HepG2 (cell line): Measurements from ENCODE around the gene FBXW8. TPM values are rescaled to one million over a fixed set of nuclear protein-coding genes. Genes with fewer than 3 reads are reported as not detected.

Experiments used
- ATAC-seq: fragments of 200-7000 bp; cut with Tn5 transposase; 3 replicates; pipeline ENCODE4 v1.9.1; 2020; ENCODE audit warnings: mild to moderate bottlenecking, moderate library complexity
- BruUV-seq: library from RNA; stranded (reverse); fragments of 400-500 nt; replicated peaks from 2 replicates; lab custom pipeline; 2021; lab: Mats Ljungman, UMichigan
- CTCF ChIA-PET: fragments of 300-600 bp; formaldehyde crosslinking; extraction: SDS; loops from one replicate; lab custom pipeline; 2021; ENCODE audit warnings: low total read pairs, inconsistent platforms, low intra/inter-chr PET ratio; lab: Yijun Ruan, JAX
- POLR2A ChIA-PET: fragments of 350-600 bp; sonication (Branson Sonifier 250); formaldehyde crosslinking; loops from one replicate; lab custom pipeline; 2020; ENCODE audit warnings: antibody characterized with exemption, inconsistent platforms; lab: Yijun Ruan, JAX
- DNase-seq: peaks from one replicate; pipeline ENCODE4 v3.0.0-alpha.2; 2015; ENCODE audit warnings: low spot score
- FAIRE-seq: peaks from 3 replicates; lab custom pipeline; 2011; peaks lifted over from hg19 to GRCh38; lab: Jason Lieb, UNC
- H2AFZ ChIP-seq: one replicate; pipeline ENCODE4 v1.6.1; 2011; ENCODE audit warnings: low read length, inconsistent platforms
- H3K27ac ChIP-seq: fragments of 300-600 bp; 3 replicates; pipeline ENCODE4 v1.8.0; 2011; ENCODE audit warnings: mixed run types, mild to moderate bottlenecking, mixed read lengths, low read length, inconsistent platforms; ENCODE audit not compliant: insufficient read depth; ENCODE audit errors: extremely low read length
- H3K27me3 ChIP-seq, 2 experiments: fragments of 200-600 bp in 1 of 2; 2 replicates in 1 of 2; 3 replicates in 1 of 2; pipeline versions ENCODE4 v1.6.0 to v1.8.0; 2011; ENCODE audit warnings: low read length in 2 of 2, mild to moderate bottlenecking in 2 of 2, moderate library complexity in 2 of 2, inconsistent platforms in 1 of 2; ENCODE audit not compliant: insufficient read depth in 2 of 2, control insufficient read depth in 1 of 2
- H3K36me3 ChIP-seq, 2 experiments: fragments of 200-600 bp in 1 of 2; replicated peaks in 1 of 2; 2 replicates in 1 of 2; 3 replicates in 1 of 2; pipeline versions ENCODE4 v1.5.1 to v1.8.0; 2011; ENCODE audit warnings: low read length in 2 of 2, inconsistent platforms in 1 of 2; ENCODE audit not compliant: insufficient read depth in 2 of 2, control insufficient read depth in 1 of 2
- H3K4me1 ChIP-seq: 2 replicates; pipeline ENCODE4 v1.5.1; 2012; ENCODE audit warnings: low read length, inconsistent platforms; ENCODE audit not compliant: insufficient read depth
- H3K4me2 ChIP-seq: 2 replicates; pipeline ENCODE4 v1.6.0; 2011; ENCODE audit warnings: low read depth, low read length, inconsistent platforms
- H3K4me3 ChIP-seq, 3 experiments: fragments of 200-600 bp in 1 of 3; sonication (generic), shearing (Covaris generic) in 1 of 3; replicated peaks in 1 of 3; 2 replicates each; pipeline ENCODE4 v1.5.1; 2011 to 2016; ENCODE audit warnings: low read length in 3 of 3, inconsistent platforms in 2 of 3, low read depth in 2 of 3, mild to moderate bottlenecking in 2 of 3, control low read depth in 1 of 3, mixed read lengths in 1 of 3; ENCODE audit not compliant: insufficient read depth in 1 of 3
- H3K79me2 ChIP-seq: one replicate; pipeline ENCODE4 v1.6.1; 2011; ENCODE audit warnings: low read length, inconsistent platforms; ENCODE audit not compliant: insufficient read depth
- H3K9ac ChIP-seq: 2 replicates; pipeline ENCODE4 v1.6.0; 2011; ENCODE audit warnings: mild to moderate bottlenecking, low read depth, low read length, inconsistent platforms; ENCODE audit not compliant: insufficient read depth
- H3K9me3 ChIP-seq: 2 replicates; pipeline ENCODE4 v1.5.1; 2012; ENCODE audit warnings: mild to moderate bottlenecking, low read length
- H4K20me1 ChIP-seq: 2 replicates; pipeline ENCODE4 v1.6.0; 2011; ENCODE audit warnings: inconsistent platforms, mild to moderate bottlenecking, low read length, moderate library complexity; ENCODE audit not compliant: insufficient read depth
- KDM4B ChIP-seq: sonication (generic); formaldehyde crosslinking; IDR thresholded peaks from 2 replicates; pipeline ENCODE4 v1.4.0; 2020; ENCODE audit warnings: missing genetic modification reagents
- KMT2A ChIP-seq: sonication (generic); formaldehyde crosslinking; IDR thresholded peaks from 2 replicates; pipeline ENCODE4 v1.4.0; 2020; ENCODE audit warnings: missing genetic modification reagents
- MEF2D ChIP-seq: sonication (generic); formaldehyde crosslinking; IDR thresholded peaks from 2 replicates; pipeline ENCODE4 v1.5.1; 2020; ENCODE audit warnings: mild to moderate bottlenecking, missing genetic modification reagents
- RXRA ChIP-seq: sonication (generic); formaldehyde crosslinking; IDR thresholded peaks from 2 replicates; pipeline ENCODE4 v1.5.1; 2020; ENCODE audit warnings: missing genetic modification reagents
- WGBS: methylation state at CpG from one replicate; pipeline ENCODE4 v1.1.6; 2017; ENCODE audit warnings: low lambda C conversion rate; 5-methylcytosine and 5-hydroxymethylcytosine counted together
- in situ Hi-C: cut with HindIII; loops from 2 replicates; pipeline ENCODE4 v1.10.0; 2017; ENCODE audit warnings: low pct_unique_long_range_greater_than_20kb; ENCODE audit not compliant: extremely low pct_ligation_motif_present
- intact Hi-C: fragments of 100-400 bp; cut with micrococcal nuclease; formaldehyde crosslinking; loops from one replicate; pipeline ENCODE4 v1.10.0; 2022; ENCODE audit not compliant: unreplicated experiment
- polyA plus RNA-seq, 8 experiments: library from polyadenylated mRNA; depleted of rRNA in 3 of 8; stranded (reverse) in 7 of 8; unstranded in 1 of 8; fragments of >200 nt; fragmentation: Illumina TruSeq in 4 of 8; extraction: Trizol in 4 of 8; gene quantifications; 2 replicates each; pipeline versions ENCODE4 v1.2.1 to v1.2.3, GENCODE V29; 2011 to 2016; ENCODE audit warnings: low read depth in 4 of 8, missing spikeins in 1 of 8, mixed read lengths in 1 of 8; ENCODE audit not compliant: insufficient read depth in 1 of 8
- total RNA-seq, 5 experiments: library from RNA; depleted of rRNA; stranded (reverse); fragments of >200 nt; fragmentation: Illumina TruSeq; extraction: Trizol; gene quantifications; 2 replicates each; pipeline ENCODE4 v1.2.3, GENCODE V29; 2016; ENCODE audit warnings: low read depth in 1 of 5

Gene FBXW8
- total and polyA plus RNA-seq, 2 of the 13 experiments (the other 11 are each of a cell fraction or from before 2014, with no cell fraction given) = 5.1 to 5.9 TPM

DNA sequence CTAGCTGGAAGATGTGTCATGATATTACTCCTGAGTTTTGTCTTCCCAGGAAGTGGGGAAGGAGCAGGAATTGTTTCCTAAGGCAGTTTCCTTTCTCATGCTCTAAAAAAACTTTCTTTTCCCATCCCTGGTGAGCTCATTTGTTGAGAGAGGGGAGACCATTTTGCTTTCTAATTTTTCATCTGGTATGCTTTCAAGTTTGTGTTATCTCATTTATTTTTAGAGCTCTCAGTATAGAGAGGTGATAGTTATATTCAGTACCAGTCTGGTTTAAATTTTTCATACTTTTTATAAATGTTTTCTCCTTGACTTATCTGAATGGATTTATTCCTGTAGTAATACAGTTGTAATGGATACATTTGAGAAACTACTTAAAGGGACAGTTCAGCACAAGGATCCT is 79.6 kb downstream of the FBXW8 start:
- peaks cover 0 to 24% of the 10 kb centered on the region in 2 experiments; a peak in 4 of 5 replicates for H3K36me3 ChIP-seq
- H4K20me1 ChIP-seq = no peaks in the 10 kb centered on the region
- ATAC-seq = no peak
- H3K9me3 ChIP-seq = no peaks in the 10 kb centered on the region
- no peak overlapping the region for H3K27ac ChIP-seq
- no peak for FAIRE-seq
- H3K79me2 ChIP-seq = no peaks in the 10 kb centered on the region
- no peaks in the 10 kb centered on the region for H3K4me1 ChIP-seq
- BruUV-seq = no TSS peak
- in situ Hi-C loops = no loop called here
- no peak overlapping the region for H3K4me3 ChIP-seq
- ChIA-PET CTCF (no interaction called here), POLR2A (no interaction called here)
- no peak overlapping the region for H3K4me2 ChIP-seq
- intact Hi-C loops = no loop called here
- no peak for DNase-seq
- H3K9ac ChIP-seq = no peak overlapping the region
- no peaks in the 10 kb centered on the region for H3K27me3 ChIP-seq
- H2AFZ ChIP-seq = no peak overlapping the region
- TF ChIP-seq RXRA (CRISPR knock-in tag) (no peak), KDM4B (no peak)

- BruUV-seq = no TSS peak
- in situ Hi-C loops (no loop called here), intact Hi-C loops (no loop called here)
- CTCF ChIA-PET = no interaction called here
- H3K4me2 ChIP-seq = no peak overlapping the region
- H2AFZ ChIP-seq = no peak overlapping the region
- no peaks in the 10 kb centered on the region for H3K79me2 ChIP-seq
- DNase-seq (no peak), ATAC-seq (no peak), FAIRE-seq (no peak)
- WGBS = 94% methylated on average over 7 of the region's 7 CpGs
- H3K9ac ChIP-seq = no peak overlapping the region
- peaks cover 0 to 24% of the 10 kb centered on the region in 2 experiments; a peak in 4 of 5 replicates for H3K36me3 ChIP-seq
- H3K4me1 ChIP-seq = no peaks in the 10 kb centered on the region
- no peaks in the 10 kb centered on the region for H4K20me1 ChIP-seq
- TF ChIP-seq KMT2A (CRISPR knock-in tag) = no peak
- TF ChIP-seq MEF2D (CRISPR knock-in tag) = no peak
- no peak overlapping the region for H3K4me3 ChIP-seq
- POLR2A ChIA-PET = interaction anchor here (0.8 kb wide), 1 partner anchor 8 kb away, joined by 4 read pairs; no protein-coding TSS in a partner anchor
- no peaks in the 10 kb centered on the region for H3K27me3 ChIP-seq
- no peaks in the 10 kb centered on the region for H3K9me3 ChIP-seq
- no peak overlapping the region for H3K27ac ChIP-seq
Measured at GRCh38 chr12:116990971-116991966, 80.5 kb downstream of the FBXW8 start.
